HCT116 (cell line): Measurements from ENCODE around the gene ESAM. TPM values are rescaled to one million over a fixed set of nuclear protein-coding genes. Genes with fewer than 3 reads are reported as not detected.

Experiments used
- ATAC-seq: fragments of 200-7000 bp; cut with Tn5 transposase; 2 replicates; pipeline ENCODE4 v1.9.1; 2020; ENCODE audit warnings: mild to moderate bottlenecking, moderate library complexity
- BruUV-seq: library from RNA; stranded (reverse); fragments of 400-500 nt; replicated peaks from 2 replicates; lab custom pipeline; 2021; lab: Mats Ljungman, UMichigan
- CTCF ChIA-PET: fragments of 300-600 bp; sonication (Branson Sonifier 250); formaldehyde crosslinking; loops from one replicate; lab custom pipeline; 2021; ENCODE audit warnings: antibody characterized with exemption; lab: Charles Lee
- POLR2A ChIA-PET: fragments of 300-600, 350-600 bp; sonication (Branson Sonifier 250); formaldehyde crosslinking; loops from one replicate; lab custom pipeline; 2021; ENCODE audit warnings: antibody characterized with exemption; lab: Charles Lee
- RAD21 ChIA-PET, 2 experiments: fragments of 300-600 bp; sonication (Branson Sonifier 250); formaldehyde crosslinking; loops; one replicate each; lab custom pipeline; 2023; ENCODE audit warnings: low total read pairs in 2 of 2; ENCODE audit not compliant: uncharacterized antibody in 2 of 2, unreplicated experiment in 2 of 2, low non-redundant PET in 1 of 2; lab: Charles Lee
- DNase-seq: peaks from one replicate; pipeline ENCODE4 v3.0.0-alpha.2; 2010; ENCODE audit warnings: low read depth, low spot score
- H2AFZ ChIP-seq: fragments of 200-600 bp; shearing (Covaris generic), sonication (generic); 2 replicates; pipeline ENCODE4 v1.6.1; 2017; ENCODE audit warnings: low read depth, mixed run types, mixed read lengths, antibody characterized with exemption, low read length; ENCODE audit not compliant: poor library complexity, severe bottlenecking
- H3K27ac ChIP-seq: 2 replicates; pipeline ENCODE4 v1.5.1; 2012; ENCODE audit warnings: low read depth, low read length
- H3K27me3 ChIP-seq: fragments of 200-600 bp; sonication (generic); 2 replicates; pipeline ENCODE4 v1.6.1; 2016; ENCODE audit warnings: mixed run types, low read length, mixed read lengths; ENCODE audit not compliant: insufficient read depth
- H3K36me3 ChIP-seq, 2 experiments: fragments of 200-500 bp in 1 of 2; fragments of 200-600 bp in 1 of 2; sonication (Bioruptor generic) in 1 of 2; sonication (generic) in 1 of 2; 2 replicates each; pipeline versions ENCODE4 v1.5.1 to v1.6.1; 2014 to 2016; ENCODE audit warnings: low read length in 2 of 2, inconsistent platforms in 1 of 2, mixed read lengths in 1 of 2, mixed run types in 1 of 2; ENCODE audit not compliant: insufficient read depth in 2 of 2, control insufficient read depth in 1 of 2
- H3K4me1 ChIP-seq, 2 experiments: fragments of 200-600 bp in 1 of 2; sonication (generic) in 1 of 2; 2 replicates each; pipeline versions ENCODE4 v1.5.1 to v1.6.1; 2012 to 2017; ENCODE audit warnings: low read length in 2 of 2, inconsistent platforms in 1 of 2, mild to moderate bottlenecking in 1 of 2, mixed read lengths in 1 of 2, mixed run types in 1 of 2, moderate library complexity in 1 of 2; ENCODE audit not compliant: insufficient read depth in 2 of 2, control insufficient read depth in 1 of 2
- H3K4me2 ChIP-seq: fragments of 200-600 bp; sonication (generic); 2 replicates; pipeline ENCODE4 v1.6.1; 2017; ENCODE audit warnings: mixed run types, low read length, mixed read lengths
- H3K4me3 ChIP-seq, 2 experiments: fragments of 200-600 bp in 1 of 2; sonication (generic) in 1 of 2; replicated peaks in 1 of 2; 2 replicates each; pipeline ENCODE4 v1.5.1; 2011 to 2016; ENCODE audit warnings: low read length in 2 of 2, control low read depth in 1 of 2, low read depth in 1 of 2, mild to moderate bottlenecking in 1 of 2, mixed read lengths in 1 of 2, mixed run types in 1 of 2
- H3K79me2 ChIP-seq: fragments of 200-600 bp; sonication (generic); 2 replicates; pipeline ENCODE4 v1.6.1; 2017; ENCODE audit warnings: mild to moderate bottlenecking, mixed run types, low read length, moderate library complexity, mixed read lengths; ENCODE audit not compliant: insufficient read depth
- H3K9ac ChIP-seq: fragments of 200-600 bp; sonication (generic); 2 replicates; pipeline ENCODE4 v1.6.1; 2016; ENCODE audit warnings: low read length, mixed read lengths
- H3K9me2 ChIP-seq: fragments of 200-600 bp; sonication (generic), shearing (Covaris generic); 2 replicates; pipeline ENCODE4 v1.6.1; 2017; ENCODE audit warnings: mixed run types, mild to moderate bottlenecking, moderate library complexity; ENCODE audit not compliant: insufficient read depth
- H3K9me3 ChIP-seq, 2 experiments: fragments of 200-500 bp in 1 of 2; fragments of 200-600 bp in 1 of 2; sonication (Bioruptor generic) in 1 of 2; sonication (generic) in 1 of 2; 2 replicates each; pipeline ENCODE4 v1.6.1; 2014 to 2017; ENCODE audit warnings: low read length in 2 of 2, mixed read lengths in 2 of 2, inconsistent platforms in 1 of 2, low read depth in 1 of 2, mild to moderate bottlenecking in 1 of 2, mixed run types in 1 of 2, moderate library complexity in 1 of 2; ENCODE audit not compliant: control insufficient read depth in 1 of 2, insufficient read depth in 1 of 2
- H4K20me1 ChIP-seq: fragments of 200-600 bp; sonication (generic), shearing (Covaris generic); 2 replicates; pipeline ENCODE4 v1.6.1; 2017; ENCODE audit warnings: mixed run types, mild to moderate bottlenecking, moderate library complexity; ENCODE audit not compliant: insufficient read depth
- CEBPB ChIP-seq: IDR thresholded peaks from 2 replicates; pipeline ENCODE4 v1.6.1; 2012; ENCODE audit warnings: low read depth
- ELF1 ChIP-seq: IDR thresholded peaks from 2 replicates; pipeline ENCODE4 v1.6.1; 2012; ENCODE audit warnings: low read depth, borderline replicate concordance
- EZH2 ChIP-seq: fragments of 200-600 bp; sonication (generic); IDR thresholded peaks from 2 replicates; pipeline ENCODE4 v1.6.1; 2017; ENCODE audit warnings: antibody characterized with exemption, mixed run types
- EZH2phosphoT487 ChIP-seq: fragments of 200-600 bp; IDR thresholded peaks from 2 replicates; pipeline ENCODE4 v1.6.1; 2018; ENCODE audit warnings: antibody characterized with exemption, borderline replicate concordance
- JUND ChIP-seq: IDR thresholded peaks from 2 replicates; pipeline ENCODE4 v1.6.1; 2012
- POLR2A ChIP-seq: IDR thresholded peaks from 2 replicates; pipeline ENCODE4 v1.7.0; 2011; ENCODE audit warnings: borderline replicate concordance; ENCODE audit not compliant: insufficient read depth, insufficient read length; ENCODE audit errors: extremely low read depth
- POLR2AphosphoS5 ChIP-seq: IDR thresholded peaks from 2 replicates; pipeline ENCODE4 v1.6.1; 2011; ENCODE audit warnings: mild to moderate bottlenecking, low read depth, low read length, moderate library complexity
- SIN3A ChIP-seq: IDR thresholded peaks from 2 replicates; pipeline ENCODE4 v1.6.1; 2012; ENCODE audit warnings: low read depth
- SP1 ChIP-seq: IDR thresholded peaks from 2 replicates; pipeline ENCODE4 v1.6.1; 2012; ENCODE audit warnings: low read depth
- SRF ChIP-seq: IDR thresholded peaks from 2 replicates; pipeline ENCODE4 v1.6.1; 2012; ENCODE audit warnings: low read depth
- YY1 ChIP-seq: IDR thresholded peaks from 2 replicates; pipeline ENCODE4 v1.6.1; 2011; ENCODE audit warnings: low read length, low read depth, moderate library complexity, mild to moderate bottlenecking; ENCODE audit not compliant: insufficient replicate concordance; ENCODE audit errors: extremely low read depth
- ZFX ChIP-seq: fragments of 450-650 bp; IDR thresholded peaks from 2 replicates; pipeline ENCODE4 v1.6.1; 2017
- intact Hi-C: fragments of 100-400 bp; cut with micrococcal nuclease; formaldehyde crosslinking; loops from 2 replicates; pipeline ENCODE4 v1.10.0; 2022
- total RNA-seq: library from RNA; stranded (reverse); gene quantifications from one replicate; pipeline ENCODE4 v1.2.1, GENCODE V29; 2021; ENCODE audit not compliant: unreplicated experiment
- TF ChIP-seq, protein P1 (sequence below): IDR thresholded peaks from 2 replicates; pipeline ENCODE4 v1.6.1; 2012
- TF ChIP-seq, protein P2 (sequence below): IDR thresholded peaks from 2 replicates; pipeline ENCODE4 v1.6.1; 2012; ENCODE audit warnings: low read depth
- TF ChIP-seq, protein P3 (sequence below): IDR thresholded peaks from 2 replicates; pipeline ENCODE4 v1.6.1; 2011; ENCODE audit warnings: mild to moderate bottlenecking, low read length, moderate library complexity; ENCODE audit not compliant: insufficient replicate concordance; ENCODE audit errors: extremely low read depth
- TF ChIP-seq, protein P4 (sequence below), 3 experiments: fragments of 200-600 bp in 1 of 3; sonication (generic) in 1 of 3; IDR thresholded peaks in 2 of 3; conservative IDR thresholded peaks in 1 of 3; 2 replicates each; pipeline ENCODE4 v1.5.1; 2012 to 2017; ENCODE audit warnings: low read depth in 2 of 3, low read length in 2 of 3, antibody characterized with exemption in 1 of 3, borderline replicate concordance in 1 of 3, control low read depth in 1 of 3, mild to moderate bottlenecking in 1 of 3, mixed read lengths in 1 of 3, mixed run types in 1 of 3, moderate library complexity in 1 of 3; ENCODE audit not compliant: insufficient read depth in 1 of 3
- TF ChIP-seq, protein P5 (sequence below): IDR thresholded peaks from 2 replicates; pipeline ENCODE4 v1.6.1; 2012

ESAM gene
- total RNA-seq, 1 experiment from 2014 or later, result 6.1 TPM

DNA sequence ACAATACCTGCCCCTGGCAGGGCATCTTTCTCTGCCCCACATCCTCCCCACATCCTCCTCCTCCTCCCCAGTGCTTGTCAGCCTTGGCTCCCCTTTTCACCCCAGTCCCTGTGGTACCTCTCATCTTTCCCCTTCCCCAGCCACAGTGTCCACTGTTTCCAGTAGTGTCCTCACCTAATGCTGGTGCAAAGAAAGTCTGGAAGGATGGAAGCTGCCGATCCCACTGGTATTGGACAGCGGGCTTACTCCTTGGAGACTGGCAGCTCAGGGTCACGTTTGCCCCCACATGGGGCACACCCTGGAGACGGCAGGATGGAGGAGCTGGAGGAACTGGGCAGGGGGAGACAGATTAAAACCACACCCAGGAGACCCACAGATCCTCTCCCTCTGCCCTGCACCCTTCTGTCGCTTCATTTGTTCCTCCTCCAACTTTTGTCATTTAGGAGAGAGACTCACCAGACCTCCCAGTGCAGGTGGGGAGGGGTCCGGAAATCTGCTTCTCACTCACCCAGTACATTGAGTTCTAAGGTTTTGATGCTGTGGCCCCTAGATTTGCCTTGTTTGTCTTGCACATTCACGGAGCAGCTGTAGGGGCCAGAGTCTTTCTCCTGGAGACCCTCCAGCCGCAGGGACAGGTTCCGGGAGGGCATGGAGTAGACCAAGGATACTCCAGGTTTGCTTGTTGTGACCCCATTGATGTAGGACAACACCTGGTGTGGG is 5.9 kb downstream of the ESAM start:
- no peak overlapping the region for H3K4me3 ChIP-seq
- no peaks in the 10 kb centered on the region for H3K9me3 ChIP-seq
- no peak overlapping the region for H2AFZ ChIP-seq
- no peak overlapping the region for H3K9ac ChIP-seq
- H3K27me3 ChIP-seq, result no peaks in the 10 kb centered on the region
- H3K4me2 ChIP-seq, result no peak overlapping the region
- ChIA-PET POLR2A (no interaction called here), CTCF (no interaction called here), RAD21 (no interaction called here)
- TF ChIP-seq YY1 (no peak), CEBPB (no peak), SIN3A (no peak), SP1 (no peak), POLR2AphosphoS5 (no peak), SRF (no peak), ZFX (no peak), EZH2 (no peak), JUND (no peak), POLR2A (no peak), ELF1 (no peak), EZH2phosphoT487 (no peak)
- TF ChIP-seq, protein P1, sequence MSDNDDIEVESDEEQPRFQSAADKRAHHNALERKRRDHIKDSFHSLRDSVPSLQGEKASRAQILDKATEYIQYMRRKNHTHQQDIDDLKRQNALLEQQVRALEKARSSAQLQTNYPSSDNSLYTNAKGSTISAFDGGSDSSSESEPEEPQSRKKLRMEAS, result no peak
- TF ChIP-seq, protein P2, sequence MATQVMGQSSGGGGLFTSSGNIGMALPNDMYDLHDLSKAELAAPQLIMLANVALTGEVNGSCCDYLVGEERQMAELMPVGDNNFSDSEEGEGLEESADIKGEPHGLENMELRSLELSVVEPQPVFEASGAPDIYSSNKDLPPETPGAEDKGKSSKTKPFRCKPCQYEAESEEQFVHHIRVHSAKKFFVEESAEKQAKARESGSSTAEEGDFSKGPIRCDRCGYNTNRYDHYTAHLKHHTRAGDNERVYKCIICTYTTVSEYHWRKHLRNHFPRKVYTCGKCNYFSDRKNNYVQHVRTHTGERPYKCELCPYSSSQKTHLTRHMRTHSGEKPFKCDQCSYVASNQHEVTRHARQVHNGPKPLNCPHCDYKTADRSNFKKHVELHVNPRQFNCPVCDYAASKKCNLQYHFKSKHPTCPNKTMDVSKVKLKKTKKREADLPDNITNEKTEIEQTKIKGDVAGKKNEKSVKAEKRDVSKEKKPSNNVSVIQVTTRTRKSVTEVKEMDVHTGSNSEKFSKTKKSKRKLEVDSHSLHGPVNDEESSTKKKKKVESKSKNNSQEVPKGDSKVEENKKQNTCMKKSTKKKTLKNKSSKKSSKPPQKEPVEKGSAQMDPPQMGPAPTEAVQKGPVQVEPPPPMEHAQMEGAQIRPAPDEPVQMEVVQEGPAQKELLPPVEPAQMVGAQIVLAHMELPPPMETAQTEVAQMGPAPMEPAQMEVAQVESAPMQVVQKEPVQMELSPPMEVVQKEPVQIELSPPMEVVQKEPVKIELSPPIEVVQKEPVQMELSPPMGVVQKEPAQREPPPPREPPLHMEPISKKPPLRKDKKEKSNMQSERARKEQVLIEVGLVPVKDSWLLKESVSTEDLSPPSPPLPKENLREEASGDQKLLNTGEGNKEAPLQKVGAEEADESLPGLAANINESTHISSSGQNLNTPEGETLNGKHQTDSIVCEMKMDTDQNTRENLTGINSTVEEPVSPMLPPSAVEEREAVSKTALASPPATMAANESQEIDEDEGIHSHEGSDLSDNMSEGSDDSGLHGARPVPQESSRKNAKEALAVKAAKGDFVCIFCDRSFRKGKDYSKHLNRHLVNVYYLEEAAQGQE, result no peak
- TF ChIP-seq, protein P3, sequence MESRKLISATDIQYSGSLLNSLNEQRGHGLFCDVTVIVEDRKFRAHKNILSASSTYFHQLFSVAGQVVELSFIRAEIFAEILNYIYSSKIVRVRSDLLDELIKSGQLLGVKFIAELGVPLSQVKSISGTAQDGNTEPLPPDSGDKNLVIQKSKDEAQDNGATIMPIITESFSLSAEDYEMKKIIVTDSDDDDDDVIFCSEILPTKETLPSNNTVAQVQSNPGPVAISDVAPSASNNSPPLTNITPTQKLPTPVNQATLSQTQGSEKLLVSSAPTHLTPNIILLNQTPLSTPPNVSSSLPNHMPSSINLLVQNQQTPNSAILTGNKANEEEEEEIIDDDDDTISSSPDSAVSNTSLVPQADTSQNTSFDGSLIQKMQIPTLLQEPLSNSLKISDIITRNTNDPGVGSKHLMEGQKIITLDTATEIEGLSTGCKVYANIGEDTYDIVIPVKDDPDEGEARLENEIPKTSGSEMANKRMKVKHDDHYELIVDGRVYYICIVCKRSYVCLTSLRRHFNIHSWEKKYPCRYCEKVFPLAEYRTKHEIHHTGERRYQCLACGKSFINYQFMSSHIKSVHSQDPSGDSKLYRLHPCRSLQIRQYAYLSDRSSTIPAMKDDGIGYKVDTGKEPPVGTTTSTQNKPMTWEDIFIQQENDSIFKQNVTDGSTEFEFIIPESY, result no peak
- TF ChIP-seq, protein P4, sequence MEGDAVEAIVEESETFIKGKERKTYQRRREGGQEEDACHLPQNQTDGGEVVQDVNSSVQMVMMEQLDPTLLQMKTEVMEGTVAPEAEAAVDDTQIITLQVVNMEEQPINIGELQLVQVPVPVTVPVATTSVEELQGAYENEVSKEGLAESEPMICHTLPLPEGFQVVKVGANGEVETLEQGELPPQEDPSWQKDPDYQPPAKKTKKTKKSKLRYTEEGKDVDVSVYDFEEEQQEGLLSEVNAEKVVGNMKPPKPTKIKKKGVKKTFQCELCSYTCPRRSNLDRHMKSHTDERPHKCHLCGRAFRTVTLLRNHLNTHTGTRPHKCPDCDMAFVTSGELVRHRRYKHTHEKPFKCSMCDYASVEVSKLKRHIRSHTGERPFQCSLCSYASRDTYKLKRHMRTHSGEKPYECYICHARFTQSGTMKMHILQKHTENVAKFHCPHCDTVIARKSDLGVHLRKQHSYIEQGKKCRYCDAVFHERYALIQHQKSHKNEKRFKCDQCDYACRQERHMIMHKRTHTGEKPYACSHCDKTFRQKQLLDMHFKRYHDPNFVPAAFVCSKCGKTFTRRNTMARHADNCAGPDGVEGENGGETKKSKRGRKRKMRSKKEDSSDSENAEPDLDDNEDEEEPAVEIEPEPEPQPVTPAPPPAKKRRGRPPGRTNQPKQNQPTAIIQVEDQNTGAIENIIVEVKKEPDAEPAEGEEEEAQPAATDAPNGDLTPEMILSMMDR (IDR thresholded peaks at IDR 0.05 in 2 of 3, conservative IDR thresholded peaks at IDR 0.05 in 1 of 3; ENCODE audit: borderline replicate concordance in 1 of 3, insufficient read depth in 1 of 3, low read depth in 2 of 3, low read length in 2 of 3), result no peak
- TF ChIP-seq, protein P5, sequence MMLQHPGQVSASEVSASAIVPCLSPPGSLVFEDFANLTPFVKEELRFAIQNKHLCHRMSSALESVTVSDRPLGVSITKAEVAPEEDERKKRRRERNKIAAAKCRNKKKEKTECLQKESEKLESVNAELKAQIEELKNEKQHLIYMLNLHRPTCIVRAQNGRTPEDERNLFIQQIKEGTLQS, result no peak
- ATAC-seq (no peak), DNase-seq (no peak)
- peaks cover 5 to 16% of the 10 kb centered on the region in 2 experiments for H3K4me1 ChIP-seq
- no peaks in the 10 kb centered on the region for H3K36me3 ChIP-seq
- no peaks in the 10 kb centered on the region for H3K9me2 ChIP-seq
- BruUV-seq, result no TSS peak
- no peaks in the 10 kb centered on the region for H4K20me1 ChIP-seq
- no peaks in the 10 kb centered on the region for H3K79me2 ChIP-seq
- intact Hi-C loops, result no loop called here
- H3K27ac ChIP-seq, result no peak overlapping the region
